ENCODE results near the gene SELENOS. TPM values are rescaled to one million over a fixed set of nuclear protein-coding genes. Genes with fewer than 3 reads are reported as not detected.

Gene SELENOS
- total RNA-seq, 1 donor, result 84.6 TPM

- TF ChIP-seq, protein P1, sequence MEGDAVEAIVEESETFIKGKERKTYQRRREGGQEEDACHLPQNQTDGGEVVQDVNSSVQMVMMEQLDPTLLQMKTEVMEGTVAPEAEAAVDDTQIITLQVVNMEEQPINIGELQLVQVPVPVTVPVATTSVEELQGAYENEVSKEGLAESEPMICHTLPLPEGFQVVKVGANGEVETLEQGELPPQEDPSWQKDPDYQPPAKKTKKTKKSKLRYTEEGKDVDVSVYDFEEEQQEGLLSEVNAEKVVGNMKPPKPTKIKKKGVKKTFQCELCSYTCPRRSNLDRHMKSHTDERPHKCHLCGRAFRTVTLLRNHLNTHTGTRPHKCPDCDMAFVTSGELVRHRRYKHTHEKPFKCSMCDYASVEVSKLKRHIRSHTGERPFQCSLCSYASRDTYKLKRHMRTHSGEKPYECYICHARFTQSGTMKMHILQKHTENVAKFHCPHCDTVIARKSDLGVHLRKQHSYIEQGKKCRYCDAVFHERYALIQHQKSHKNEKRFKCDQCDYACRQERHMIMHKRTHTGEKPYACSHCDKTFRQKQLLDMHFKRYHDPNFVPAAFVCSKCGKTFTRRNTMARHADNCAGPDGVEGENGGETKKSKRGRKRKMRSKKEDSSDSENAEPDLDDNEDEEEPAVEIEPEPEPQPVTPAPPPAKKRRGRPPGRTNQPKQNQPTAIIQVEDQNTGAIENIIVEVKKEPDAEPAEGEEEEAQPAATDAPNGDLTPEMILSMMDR (IDR thresholded peaks at IDR 0.05; ENCODE audit: insufficient read depth, low read depth, low read length), result no peak
- H3K4me3 ChIP-seq (ENCODE audit: low read depth, low read length), result no peak overlapping the region
- DNase-seq (ENCODE audit: low read depth), result no peak
Measured at GRCh38 chr15:101275018-101275417, 2.3 kb downstream of the SELENOS start.

DNA sequence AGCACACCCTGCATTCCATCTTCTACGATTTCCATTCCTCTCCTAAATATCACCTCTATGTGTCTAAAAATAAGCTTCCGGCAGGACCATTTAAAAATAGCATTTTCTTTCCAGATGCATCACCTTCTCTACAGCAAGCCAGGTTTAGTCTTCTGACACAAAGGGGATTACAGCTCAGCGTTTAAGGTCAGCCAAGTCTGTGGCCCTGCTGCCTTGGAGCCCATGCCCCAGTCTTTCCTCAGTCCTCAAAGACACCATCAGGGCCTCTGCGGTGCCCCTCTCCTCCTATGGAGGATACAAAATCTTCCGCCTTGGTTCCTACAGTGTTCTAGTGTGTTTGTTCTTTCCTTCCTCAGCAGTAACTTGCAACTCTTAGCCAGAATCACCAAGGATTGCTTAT is 3.8 kb downstream of the SELENOS start:
- DNase-seq (ENCODE audit: low read depth), result no peak
- TF ChIP-seq, protein P1 (IDR thresholded peaks at IDR 0.05; ENCODE audit: insufficient read depth, low read depth, low read length), result no peak
- H3K4me3 ChIP-seq (ENCODE audit: low read depth, low read length), result no peak overlapping the region

DNA sequence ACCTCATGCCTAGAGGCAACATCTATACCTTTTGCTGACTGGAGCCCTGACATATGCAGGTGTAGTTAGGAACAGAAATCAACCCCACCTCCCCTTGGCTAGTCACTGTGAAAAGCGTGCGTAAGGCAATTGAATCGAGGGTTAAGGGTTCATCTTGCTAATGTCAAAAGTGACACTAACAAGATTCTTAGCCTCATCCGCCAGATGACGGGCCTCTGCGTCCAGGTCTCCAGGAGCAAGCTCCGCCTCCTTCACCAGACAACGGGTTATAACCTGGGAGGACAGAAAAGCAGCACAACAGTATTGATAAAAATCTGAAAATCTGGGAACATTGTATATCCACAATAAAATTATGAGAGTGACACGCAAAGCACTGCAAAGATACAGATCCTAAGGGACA is 4.7 kb downstream of the SELENOS start:
- TF ChIP-seq, protein P1 (IDR thresholded peaks at IDR 0.05; ENCODE audit: insufficient read depth, low read depth, low read length), result no peak
- H3K4me3 ChIP-seq (ENCODE audit: low read depth, low read length), result no peak overlapping the region
- no peak for DNase-seq (ENCODE audit: low read depth)

DNA sequence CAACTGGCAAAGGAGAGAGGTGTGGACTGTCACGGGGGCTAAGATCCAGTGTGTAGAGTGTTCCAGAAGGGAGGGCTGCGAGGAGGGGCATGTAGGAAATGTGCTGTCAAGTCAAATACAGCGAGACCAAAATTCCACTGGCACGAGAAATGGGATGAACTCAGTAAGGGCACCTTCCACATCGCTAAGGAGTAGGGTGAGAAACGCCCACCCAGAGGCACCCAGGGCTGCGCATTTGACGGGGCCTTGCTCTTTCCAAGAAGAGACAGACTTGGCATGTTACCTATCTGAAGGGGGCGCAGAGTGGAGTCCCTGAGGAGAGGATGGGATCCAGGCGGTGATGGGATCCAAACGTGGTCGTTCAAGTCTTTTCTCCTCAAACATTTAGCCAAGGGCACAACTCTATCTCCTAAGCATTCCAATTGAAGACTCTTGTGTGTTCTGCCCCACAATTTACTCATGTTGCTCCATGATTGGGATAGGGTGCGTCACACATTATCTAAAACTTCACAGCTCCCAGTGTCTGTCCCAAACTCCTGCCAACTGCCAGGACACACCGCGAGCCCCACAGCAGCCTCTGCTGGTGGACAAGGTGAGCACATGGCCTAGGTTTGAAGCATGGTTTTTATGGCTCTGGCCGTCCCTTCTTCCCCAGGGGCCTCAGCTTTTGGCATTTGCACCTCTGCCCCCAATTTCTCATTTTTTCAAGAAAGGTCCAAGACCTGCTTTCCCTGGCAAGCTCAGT is 7.6 kb downstream of the SELENOS start:
- DNase-seq (ENCODE audit: low read depth), result no peak
- H3K4me3 ChIP-seq (ENCODE audit: low read depth, low read length), result no peak overlapping the region
- TF ChIP-seq, protein P1 (IDR thresholded peaks at IDR 0.05; ENCODE audit: insufficient read depth, low read depth, low read length), result peak; percentile 44

GRCh38 chr15:101267320-101268104 is 9.8 kb downstream of the SELENOS start:
- H3K4me3 ChIP-seq (ENCODE audit: low read depth, low read length), result no peak overlapping the region
- peak; percentile 83 for DNase-seq (ENCODE audit: low read depth)
- TF ChIP-seq, protein P1 (IDR thresholded peaks at IDR 0.05; ENCODE audit: insufficient read depth, low read depth, low read length), result no peak

DNA sequence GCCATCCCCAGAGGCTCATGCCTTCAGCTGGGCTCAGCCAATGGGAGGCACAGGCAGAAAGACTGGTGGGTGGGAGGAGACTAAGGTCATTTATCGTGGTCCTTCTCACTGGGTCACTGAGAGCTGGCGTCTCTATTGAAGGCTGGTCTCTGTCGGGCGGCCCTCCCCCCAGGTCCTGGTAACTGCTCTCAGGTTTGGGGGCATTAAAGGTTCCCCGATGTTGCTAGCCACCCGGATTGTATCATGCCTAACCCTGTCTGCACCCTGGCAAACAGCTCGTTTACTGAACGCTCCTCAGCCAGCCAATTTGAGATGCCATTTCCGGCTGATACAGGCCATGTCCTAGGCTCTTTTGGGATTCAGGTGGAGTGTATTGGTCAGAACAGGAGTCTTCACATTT is 10.5 kb downstream of the SELENOS start:
- TF ChIP-seq, protein P1 (IDR thresholded peaks at IDR 0.05; ENCODE audit: insufficient read depth, low read depth, low read length), result no peak
- no peak for DNase-seq (ENCODE audit: low read depth)
- H3K4me3 ChIP-seq (ENCODE audit: low read depth, low read length), result no peak overlapping the region
